ENCODE results near the gene NEUROD4.

NEUROD4 gene, protein sequence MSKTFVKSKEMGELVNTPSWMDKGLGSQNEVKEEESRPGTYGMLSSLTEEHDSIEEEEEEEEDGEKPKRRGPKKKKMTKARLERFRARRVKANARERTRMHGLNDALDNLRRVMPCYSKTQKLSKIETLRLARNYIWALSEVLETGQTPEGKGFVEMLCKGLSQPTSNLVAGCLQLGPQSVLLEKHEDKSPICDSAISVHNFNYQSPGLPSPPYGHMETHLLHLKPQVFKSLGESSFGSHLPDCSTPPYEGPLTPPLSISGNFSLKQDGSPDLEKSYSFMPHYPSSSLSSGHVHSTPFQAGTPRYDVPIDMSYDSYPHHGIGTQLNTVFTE

DNA sequence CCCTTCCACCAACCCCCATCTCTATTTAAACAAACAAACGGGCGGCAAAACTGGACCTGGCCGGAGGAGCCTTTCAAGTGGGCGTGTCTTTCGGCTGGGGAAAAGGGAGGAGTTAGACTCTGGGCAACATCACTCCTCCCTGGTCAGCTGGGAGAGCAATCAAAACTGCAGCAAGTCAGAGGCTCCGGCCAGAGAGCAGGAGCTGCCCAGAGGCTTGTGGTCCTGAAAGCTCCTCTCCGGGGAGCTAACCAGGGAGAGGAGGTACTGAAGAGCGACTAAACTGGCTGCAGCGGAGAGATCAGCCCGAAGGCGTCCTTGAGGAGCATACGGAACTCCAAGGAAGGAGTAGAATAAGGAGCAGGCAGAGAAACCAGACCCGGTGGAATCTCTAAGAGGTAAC is at the start of gene NEUROD4:
NEUROD4 (plus strand) TSS at position 191 of the 400 bp plus-strand sequence. CDS start 6,466 bp downstream, outside the sequence.
- DNase-seq (ENCODE audit: low spot score): no peak

DNA sequence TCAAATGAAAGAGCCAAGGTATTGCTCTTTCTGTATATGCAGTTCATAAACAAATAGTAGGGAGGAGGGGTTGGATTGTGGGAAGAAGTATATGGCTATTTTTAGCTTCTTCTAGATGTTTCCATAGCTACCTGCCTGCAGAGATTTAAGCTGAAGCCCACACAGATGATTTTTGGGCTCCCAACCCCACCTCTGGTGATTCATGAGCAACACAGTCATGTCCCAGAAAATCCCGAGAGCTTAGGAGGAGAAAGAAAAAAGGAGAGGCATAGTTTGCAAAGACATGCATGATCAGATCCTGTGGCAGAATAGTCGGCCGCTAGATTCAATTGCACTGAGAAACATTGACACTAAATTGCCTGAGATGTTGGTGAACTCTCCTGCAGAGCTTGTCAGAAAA is 49.0 kb upstream of the NEUROD4 start:
- DNase-seq (ENCODE audit: low spot score): no peak

DNA sequence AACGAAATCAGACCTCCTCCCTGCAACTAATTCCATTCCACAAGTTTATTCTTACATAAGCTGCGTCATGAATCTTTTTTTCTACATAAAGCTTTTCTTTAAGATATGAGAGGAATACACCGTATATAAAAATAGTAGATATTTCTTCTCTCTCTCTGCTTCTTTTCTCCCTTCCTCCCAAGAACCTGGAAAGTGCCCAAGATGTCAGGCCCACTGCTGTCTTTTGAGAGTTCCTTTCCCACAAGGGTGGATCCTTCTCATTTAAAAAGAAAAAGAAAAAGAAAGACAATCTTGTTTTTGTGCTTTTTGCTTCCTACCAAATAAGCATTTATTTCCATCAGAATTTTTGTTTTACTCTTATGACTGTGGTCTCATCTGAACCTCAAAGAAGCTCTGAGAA is 46.2 kb upstream of the NEUROD4 start:
- DNase-seq (ENCODE audit: low spot score): no peak

DNA sequence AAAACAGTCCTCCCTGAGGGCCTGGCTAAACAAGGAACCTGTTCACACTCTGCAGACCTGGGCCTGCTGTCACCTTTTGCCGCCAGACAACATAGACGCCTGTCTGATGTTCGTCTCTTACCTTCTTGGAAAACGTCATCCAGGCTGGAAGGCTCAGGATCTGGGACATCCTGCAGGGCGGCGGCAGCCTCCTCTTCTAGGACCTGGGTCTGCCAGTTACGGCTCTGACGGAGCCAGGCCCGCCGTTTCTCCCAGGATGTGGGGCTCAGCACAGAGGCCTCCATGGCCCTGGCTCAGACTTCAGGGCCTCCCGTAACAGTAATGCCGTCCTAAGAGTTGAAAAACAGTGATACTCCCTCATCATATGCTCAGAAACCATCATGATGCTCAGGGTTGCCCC is 45.5 kb upstream of the NEUROD4 start:
- no peak for DNase-seq (ENCODE audit: low spot score)

DNA sequence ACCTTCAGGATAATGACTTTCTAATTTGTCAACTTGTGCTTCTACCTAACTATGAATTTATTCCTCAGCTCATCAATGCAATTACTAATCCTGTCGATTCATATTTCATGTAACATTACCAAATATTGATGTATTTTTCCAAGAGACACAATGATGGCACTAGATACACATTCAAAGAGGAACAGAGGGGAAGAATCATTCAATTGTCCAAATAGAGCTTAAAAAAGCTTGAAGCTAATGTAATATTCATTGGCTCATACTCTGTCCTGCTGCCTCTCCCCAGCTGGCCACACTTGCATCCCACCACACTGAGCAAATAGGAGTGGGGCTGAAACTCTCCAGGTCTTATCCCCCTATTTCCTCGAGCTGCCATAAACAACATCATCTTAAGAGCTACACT is 44.5 kb upstream of the NEUROD4 start:
- DNase-seq (ENCODE audit: low spot score): no peak

DNA sequence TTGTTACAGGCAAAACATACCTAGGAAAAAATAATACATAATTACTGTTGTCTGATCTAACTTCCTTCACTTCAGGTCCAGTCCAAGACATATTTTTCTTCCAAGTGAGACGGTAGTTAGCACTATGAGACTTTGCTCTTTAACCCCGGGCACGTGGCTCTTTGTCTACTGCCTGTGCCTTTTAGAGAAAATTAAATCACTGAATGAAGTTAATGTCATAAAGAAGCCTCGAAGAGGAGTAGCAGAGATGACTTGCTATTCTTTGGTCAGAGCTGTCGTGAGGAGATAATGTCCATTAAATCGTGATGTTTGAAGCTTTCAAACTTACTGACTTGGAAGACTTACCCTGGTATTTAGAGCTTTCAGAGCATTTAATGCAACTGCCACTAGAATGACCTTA is 43.9 kb upstream of the NEUROD4 start:
- DNase-seq (ENCODE audit: low spot score): peak; percentile 37

DNA sequence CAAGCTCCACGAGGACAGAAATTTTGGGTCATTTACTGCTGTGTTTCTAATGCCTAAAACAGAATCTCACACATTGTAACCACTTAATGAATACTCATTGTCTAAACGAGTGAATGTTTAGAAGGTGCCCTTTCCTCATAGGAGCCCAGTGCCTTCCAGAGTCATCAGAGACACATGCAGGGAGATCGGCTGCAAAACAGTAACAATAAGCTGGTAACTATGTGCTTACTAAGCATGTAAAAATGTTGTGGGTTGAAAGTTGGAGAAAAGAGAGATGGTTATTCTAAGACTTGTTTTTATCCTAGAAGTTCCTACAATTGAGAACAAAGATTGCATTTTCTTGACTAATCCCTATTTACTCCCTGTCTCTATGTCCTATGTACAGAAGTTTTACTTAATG is 42.6 kb upstream of the NEUROD4 start:
- DNase-seq (ENCODE audit: low spot score): no peak

DNA sequence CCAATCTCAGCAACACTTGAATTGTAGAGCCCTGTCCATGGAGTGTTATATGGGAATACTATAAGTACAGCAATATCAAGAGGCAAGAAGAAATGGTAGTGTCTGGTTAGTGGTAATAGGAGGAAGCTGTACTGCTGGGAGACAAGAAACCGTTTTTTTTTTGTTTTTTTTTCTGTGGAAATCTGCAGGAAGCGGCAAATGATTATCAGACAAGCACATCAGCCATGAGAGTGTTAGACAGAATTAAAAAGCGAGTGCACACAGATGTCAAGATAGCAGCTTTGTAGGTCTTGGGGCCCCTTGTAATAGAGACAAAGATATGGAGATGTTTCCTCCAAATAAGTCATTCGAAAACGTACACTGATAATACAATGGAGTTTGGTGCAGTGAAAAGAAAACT is 41.9 kb upstream of the NEUROD4 start:
- no peak for DNase-seq (ENCODE audit: low spot score)

DNA sequence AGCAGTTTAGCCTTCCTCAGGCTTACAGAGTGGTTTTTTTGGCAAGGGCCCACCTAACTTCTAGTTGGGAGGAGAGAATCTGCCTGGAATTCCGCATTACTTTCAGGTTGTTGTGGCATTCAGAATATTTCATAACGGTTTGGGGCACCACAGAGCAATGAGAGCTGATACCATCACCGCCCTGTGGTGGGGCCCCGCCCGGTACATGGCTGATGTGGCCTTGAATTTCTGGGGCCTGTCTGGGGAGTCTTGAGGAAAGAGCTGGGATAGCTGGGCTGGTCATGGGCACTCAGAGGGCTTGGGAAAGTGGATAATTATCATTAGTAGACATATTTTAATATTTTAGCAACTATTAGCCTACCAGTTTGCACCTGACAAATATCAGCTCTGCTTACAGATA is 39.4 kb upstream of the NEUROD4 start:
- DNase-seq (ENCODE audit: low spot score): peak; percentile 68

DNA sequence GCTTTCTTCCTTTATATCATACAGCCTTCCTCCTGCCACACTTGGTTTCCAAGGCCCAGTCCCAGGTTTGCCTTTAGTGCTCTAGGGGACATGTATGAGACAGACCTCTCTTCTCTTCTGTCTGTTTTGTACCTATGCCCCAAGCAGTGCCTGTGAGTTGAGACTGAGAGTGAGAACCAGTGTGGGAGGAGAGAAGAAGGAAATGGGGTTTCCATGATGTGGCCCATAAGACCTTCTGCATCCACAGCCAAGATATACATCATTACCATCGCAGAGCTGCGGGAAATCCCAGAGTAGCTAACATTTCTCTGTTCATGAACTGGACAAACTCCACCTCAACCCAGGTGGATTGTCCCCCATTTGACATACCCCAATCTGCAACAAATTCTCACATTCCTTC is 38.0 kb upstream of the NEUROD4 start:
- no peak for DNase-seq (ENCODE audit: low spot score)

DNA sequence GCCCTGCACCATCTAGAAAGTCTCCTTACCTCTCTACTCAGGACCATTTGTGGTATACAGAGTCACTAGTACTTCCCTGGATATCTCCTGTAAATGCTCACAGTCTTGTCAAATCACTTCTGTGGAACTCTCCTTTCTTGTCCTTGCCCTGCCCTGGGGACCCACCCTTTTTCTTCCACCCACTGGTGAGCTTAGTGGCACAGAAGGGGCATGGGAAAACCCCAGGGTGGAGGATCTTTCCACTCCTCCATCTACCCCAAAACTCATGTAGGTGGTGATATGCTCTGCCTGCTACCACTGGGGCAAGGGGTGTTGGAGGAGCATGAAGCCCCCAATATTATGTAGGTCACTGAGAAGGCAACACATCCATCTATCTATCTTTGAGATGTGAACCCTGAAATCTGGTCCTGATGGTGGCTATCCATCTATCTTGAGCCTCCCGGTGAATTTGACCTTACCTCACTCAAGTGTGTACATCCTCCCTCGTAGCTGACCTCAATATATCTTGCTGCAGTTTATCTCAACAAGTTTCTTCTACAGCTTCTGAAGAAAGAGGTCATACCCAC is 36.2 kb upstream of the NEUROD4 start:
- peak; percentile 62 for DNase-seq (ENCODE audit: low spot score)

DNA sequence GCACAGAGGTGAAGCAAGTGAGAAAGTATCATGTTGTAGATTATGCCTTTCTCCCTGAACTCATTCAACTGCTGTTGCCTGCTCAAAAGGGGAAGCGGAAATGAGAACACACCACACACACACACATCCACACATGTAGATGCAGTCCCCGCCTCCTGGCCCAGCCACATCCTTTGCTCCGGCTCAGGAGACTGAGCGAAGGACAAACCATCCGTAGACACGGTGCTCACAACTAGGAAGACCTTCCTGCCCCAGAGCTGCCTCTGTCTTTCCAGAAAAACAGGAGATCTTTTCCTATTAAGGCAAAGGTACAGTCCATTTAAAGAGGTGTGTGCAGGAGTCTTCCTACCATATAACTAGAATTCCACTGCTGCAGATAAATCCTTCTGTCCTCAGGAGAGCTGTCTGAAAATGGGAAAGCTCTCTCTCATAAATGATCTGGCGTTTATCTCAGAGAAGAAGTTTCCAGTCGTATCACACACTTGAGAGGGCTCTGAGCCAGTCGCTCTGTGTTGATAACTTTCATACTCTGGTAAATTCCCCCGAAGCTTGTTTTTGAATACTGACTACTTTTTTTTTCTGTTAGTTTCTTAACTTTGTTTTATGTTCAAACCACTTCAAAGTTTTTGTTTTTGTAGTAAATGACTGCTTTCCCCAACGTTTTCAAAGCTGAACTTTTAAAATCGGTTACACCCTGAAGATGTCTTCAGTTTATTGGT is 35.0 kb upstream of the NEUROD4 start, which contains the start of gene TESPA1:
TESPA1 (minus strand) TSS at position 105 of the 719 bp plus-strand sequence. CDS start 10,200 bp downstream, outside the sequence.
- peak; percentile 84 for DNase-seq (ENCODE audit: low spot score)

DNA sequence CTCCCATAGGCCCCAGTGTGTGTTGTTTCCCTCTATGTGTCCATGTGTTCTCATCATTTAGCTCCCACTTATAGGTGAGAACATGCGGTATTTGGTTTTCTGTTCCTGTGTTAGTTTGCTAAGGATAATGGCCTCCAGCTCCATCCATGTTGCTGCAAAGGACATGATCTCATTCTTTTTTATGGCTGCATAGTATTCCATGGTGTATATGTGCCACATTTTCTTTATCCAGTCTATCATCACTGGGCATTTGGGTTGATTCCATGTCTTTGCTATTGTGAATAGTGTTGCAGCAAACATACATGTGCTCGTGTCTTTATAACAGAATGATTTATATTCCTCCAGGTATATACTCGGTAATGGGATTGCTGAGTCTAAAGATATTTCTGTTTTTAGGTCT is 33.0 kb upstream of the NEUROD4 start:
- DNase-seq (ENCODE audit: low spot score): peak; percentile 15

DNA sequence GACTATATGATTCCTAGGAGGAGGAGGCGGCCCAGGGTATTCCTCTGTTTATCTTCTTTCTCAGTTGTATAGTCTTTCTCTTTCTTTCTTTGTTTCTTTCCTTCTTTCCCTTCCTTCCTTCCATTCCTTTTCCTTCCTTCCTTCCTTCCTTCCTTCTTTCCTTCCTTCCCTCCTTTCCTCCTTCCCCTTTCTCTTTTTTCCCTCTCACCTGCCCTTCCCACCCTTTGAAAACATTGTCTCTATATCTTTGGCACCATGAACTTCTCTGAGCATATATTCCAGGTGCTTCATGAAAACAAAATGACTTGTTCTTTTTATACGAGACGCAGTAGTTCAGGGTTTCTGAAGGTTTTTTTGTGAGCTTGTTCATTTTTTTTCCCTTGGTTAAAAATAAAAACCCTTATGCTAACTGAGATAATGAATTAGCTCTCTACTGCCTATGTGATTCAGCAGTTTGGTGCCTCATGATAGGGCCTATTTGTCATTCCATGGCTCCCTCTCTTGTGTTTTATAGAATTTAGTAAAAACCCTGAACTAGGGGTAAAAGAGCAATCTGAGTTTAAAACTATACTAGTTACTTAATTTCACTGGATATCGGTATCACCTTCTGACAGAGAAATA is 32.1 kb upstream of the NEUROD4 start:
- peak; percentile 82 for DNase-seq (ENCODE audit: low spot score)

DNA sequence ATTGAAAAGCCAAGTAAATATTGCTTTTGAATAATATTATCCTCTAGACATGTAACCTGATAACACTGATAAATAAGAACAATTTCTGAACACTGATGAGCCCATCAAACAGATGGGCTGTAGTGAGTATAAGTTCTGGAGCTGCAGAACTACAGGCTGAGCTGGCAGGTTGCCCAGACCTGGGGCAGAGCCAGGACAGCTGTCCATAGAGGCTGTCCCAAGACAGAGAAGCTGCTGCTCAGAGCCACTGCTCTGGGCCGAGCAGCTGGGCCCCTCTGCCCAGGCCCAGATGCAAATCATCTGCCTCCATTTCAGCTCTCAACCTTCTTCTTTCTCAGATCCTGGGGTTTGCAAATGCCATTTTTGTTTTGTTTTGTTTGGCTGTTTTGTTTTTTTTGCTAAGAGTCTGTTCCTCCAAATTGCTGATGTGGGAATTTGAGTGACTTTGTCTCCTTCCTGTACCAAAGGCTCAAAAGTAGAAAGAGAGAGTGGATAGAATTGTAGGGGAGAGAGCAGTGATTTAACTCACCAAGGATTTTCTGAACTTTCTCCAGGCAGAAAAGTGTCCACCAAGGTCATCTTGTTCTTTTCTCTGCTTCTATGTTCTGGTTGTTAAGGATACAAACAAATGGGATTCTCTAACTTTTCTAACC is 31.2 kb upstream of the NEUROD4 start:
- peak; percentile 91 for DNase-seq (ENCODE audit: low spot score)

DNA sequence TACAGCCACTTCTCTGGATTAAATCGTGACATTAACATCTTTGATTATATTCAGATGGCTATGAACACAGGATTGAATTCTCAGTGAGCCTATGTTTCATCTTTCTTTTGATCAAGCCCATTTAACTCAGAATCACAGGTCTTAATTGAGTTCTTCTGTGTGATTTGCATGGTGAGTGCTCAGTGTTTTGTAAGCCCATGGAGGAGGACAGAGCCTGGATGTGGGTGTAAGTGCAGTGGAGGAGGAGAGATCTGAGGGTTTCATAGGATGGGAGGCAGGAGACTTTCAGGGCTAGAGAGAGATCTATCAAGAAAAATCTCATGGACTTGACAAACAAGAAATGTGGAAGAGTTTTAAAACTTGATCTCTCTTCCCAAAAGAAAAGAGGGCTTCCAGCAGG is 29.9 kb upstream of the NEUROD4 start:
- peak; percentile 14 for DNase-seq (ENCODE audit: low spot score)

DNA sequence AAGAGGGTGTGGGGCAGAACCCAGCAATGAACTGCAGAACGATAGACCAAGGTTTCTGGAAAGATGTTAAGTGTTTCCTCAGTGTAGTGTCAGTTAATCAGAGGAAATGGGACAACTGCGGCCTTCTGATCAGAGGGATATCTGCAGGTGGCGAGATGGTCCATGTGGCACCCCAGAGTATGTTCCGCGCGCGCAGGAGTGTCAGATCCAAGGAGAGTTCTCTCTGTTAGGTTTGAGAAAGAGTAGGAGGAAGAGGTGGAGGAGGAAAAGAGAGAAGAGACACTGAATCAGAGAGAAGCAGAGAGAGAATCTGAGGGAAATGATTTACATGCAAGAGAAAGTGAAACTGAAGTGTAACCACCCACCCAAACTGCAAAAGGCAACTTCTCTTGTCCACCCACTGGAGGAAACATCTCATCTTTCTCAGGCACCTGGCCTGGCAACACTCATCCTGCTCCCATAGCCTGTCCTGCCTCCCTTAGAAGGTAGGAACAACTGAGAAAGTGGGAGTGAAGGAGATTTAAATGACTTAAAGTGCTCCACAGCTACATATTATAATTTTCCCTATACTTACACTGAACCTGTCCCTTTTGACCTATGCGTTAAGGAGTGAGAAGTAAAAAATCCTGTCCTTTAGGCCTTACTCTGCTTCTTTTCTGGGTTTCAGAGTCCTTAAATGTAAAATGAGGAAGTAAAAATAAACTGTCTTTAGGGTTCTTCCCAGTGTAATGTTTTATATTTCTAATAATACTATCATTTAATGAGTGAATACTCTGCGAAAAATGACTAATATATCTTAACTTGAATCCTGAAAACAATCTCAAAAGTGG is 28.4 kb upstream of the NEUROD4 start:
- DNase-seq (ENCODE audit: low spot score): peak; percentile 44

DNA sequence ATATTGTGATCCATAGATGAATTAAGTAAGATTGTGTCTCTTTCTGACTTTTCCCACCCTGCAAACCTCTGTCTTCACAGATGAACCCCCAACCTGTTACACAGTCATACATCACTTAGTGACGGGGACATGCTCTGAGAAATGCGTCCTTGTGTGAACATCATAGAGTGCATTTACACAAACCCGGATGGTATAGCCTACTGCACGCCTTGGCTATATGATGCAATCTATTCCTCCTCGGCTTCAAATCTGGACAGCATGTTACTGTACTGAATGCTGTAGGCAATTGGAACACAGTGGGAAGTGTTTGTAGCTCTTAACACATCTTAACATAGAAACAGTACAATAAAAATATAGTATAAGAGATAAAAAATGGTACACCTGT is 27.8 kb upstream of the NEUROD4 start:
- no peak for DNase-seq (ENCODE audit: low spot score)

DNA sequence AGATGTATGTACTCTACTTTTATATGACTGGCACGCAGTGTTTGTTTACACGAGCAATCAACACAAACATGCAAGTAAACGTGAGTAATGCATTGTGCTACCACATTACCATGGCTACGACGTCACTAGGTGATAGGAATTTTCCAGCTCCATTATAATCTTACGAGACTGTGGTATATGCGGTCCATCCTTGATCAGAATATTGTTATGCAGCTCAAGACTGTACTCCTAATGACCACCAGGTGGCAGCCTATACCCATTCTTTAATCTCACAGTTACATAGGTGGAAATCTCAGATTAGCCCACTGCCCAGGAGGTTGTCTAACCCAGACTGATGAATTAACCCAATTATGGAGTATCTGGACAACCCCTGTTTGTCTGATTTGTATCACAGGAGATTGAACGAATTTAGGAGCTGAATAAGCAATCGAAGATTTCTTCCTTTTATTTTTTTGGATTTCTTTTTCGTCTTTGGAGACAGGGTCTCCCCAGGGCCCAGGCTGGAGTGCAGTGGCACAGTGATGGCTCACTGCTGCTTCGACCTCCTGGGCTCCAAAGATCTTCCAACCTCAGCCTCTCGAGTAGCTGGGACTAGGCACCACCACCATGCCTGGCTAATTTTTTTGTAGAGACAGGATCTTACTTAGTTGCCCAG is 26.5 kb upstream of the NEUROD4 start:
- DNase-seq (ENCODE audit: low spot score): peak; percentile 88

DNA sequence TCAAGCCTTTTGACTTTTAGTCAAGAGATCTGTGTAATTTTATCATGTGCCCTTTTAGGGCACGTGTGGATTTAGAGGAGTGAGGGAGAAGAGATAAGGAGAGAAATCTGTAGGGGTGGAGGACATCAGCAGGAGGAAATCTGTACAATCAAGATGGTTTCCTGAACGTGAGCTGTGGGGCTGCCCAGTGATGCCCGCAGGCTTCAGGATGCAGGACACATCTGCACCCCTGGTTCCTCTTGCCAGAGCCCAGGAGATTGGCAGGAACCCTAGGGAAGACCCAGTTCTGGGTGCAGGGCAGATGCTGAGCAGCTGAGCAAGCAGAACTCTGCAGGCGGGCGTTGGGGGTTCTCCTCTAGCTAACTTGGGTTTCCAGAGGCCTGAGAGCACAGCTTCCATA is 23.6 kb upstream of the NEUROD4 start:
- no peak for DNase-seq (ENCODE audit: low spot score)
